GM06990 (cell line): Measurements from ENCODE around the gene ZNF189.

Experiments used
- DNase-seq: peaks from one replicate; pipeline ENCODE4 v3.0.0-alpha.2; 2011; ENCODE audit not compliant: insufficient read length; ENCODE audit errors: extremely low read depth
- H3K27me3 ChIP-seq: replicated peaks from 2 replicates; pipeline ENCODE4 v1.6.0; 2011; ENCODE audit warnings: low read length; ENCODE audit not compliant: control insufficient read depth, insufficient read depth
- H3K36me3 ChIP-seq: 2 replicates; pipeline ENCODE4 v1.5.1; 2011; ENCODE audit warnings: low read length; ENCODE audit not compliant: control insufficient read depth, insufficient read depth
- H3K4me3 ChIP-seq: replicated peaks from 2 replicates; pipeline ENCODE4 v1.5.1; 2011; ENCODE audit warnings: low read depth, mild to moderate bottlenecking, control low read depth, low read length
- TF ChIP-seq, protein P1 (sequence below): IDR thresholded peaks from 2 replicates; pipeline ENCODE4 v1.5.1; 2011; ENCODE audit warnings: low read length, control low read depth, mild to moderate bottlenecking, inconsistent platforms; ENCODE audit not compliant: insufficient read depth, poor library complexity, severe bottlenecking

The ZNF189 gene

GRCh38 chr9:101354765-101355708 lies 43.6 kb upstream of the ZNF189 start:
- TF ChIP-seq, protein P1, sequence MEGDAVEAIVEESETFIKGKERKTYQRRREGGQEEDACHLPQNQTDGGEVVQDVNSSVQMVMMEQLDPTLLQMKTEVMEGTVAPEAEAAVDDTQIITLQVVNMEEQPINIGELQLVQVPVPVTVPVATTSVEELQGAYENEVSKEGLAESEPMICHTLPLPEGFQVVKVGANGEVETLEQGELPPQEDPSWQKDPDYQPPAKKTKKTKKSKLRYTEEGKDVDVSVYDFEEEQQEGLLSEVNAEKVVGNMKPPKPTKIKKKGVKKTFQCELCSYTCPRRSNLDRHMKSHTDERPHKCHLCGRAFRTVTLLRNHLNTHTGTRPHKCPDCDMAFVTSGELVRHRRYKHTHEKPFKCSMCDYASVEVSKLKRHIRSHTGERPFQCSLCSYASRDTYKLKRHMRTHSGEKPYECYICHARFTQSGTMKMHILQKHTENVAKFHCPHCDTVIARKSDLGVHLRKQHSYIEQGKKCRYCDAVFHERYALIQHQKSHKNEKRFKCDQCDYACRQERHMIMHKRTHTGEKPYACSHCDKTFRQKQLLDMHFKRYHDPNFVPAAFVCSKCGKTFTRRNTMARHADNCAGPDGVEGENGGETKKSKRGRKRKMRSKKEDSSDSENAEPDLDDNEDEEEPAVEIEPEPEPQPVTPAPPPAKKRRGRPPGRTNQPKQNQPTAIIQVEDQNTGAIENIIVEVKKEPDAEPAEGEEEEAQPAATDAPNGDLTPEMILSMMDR = no peak
- DNase-seq = no peak
- Histone ChIP-seq H3K27me3 (no peaks in the 10 kb centered on the region; the same call in 1 of the 2 replicates), H3K4me3 (no peak overlapping the region), H3K36me3 (no peaks in the 10 kb centered on the region)

DNA sequence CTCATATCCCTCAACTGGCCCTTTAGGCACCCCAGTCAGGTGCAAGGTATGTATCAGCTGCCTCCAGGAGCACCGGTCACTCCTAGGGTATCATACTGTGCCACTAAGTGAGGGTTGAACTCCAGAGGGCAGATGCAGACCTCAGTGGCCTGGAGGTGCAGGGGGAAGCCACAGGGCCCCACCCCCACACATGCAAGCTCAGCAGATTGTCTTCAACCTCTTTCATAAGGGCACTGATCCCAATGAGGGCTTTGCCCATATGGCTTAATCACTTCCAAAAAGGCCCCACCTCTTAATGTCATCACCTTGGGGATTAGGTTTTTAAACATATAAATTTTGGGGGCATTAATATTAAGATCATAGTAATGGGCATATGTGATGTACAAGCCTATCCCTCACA lies 42.0 kb upstream of the ZNF189 start:
- TF ChIP-seq, protein P1 = no peak
- Histone ChIP-seq H3K4me3 (no peak overlapping the region), H3K27me3 (no peaks in the 10 kb centered on the region; the same call in 1 of the 2 replicates)

GRCh38 chr9:101359679-101360078 lies 39.0 kb upstream of the ZNF189 start:
- DNase-seq = no peak
- Histone ChIP-seq H3K4me3 (no peak overlapping the region), H3K27me3 (no peaks in the 10 kb centered on the region; the same call in 1 of the 2 replicates), H3K36me3 (no peaks in the 10 kb centered on the region)
- TF ChIP-seq, protein P1 = no peak

More for the DNA sequence above, 42.0 kb upstream of the ZNF189 start:
- H3K36me3 ChIP-seq = no peaks in the 10 kb centered on the region
- DNase-seq = no peak

- TF ChIP-seq, protein P1 = no peak
- no peak for DNase-seq
- H3K27me3 ChIP-seq = no peaks in the 10 kb centered on the region
- H3K36me3 ChIP-seq = no peaks in the 10 kb centered on the region
- H3K4me3 ChIP-seq = no peak overlapping the region
These were observed 38.0 kb upstream of the ZNF189 start for GRCh38 chr9:101360647-101361046.

DNA sequence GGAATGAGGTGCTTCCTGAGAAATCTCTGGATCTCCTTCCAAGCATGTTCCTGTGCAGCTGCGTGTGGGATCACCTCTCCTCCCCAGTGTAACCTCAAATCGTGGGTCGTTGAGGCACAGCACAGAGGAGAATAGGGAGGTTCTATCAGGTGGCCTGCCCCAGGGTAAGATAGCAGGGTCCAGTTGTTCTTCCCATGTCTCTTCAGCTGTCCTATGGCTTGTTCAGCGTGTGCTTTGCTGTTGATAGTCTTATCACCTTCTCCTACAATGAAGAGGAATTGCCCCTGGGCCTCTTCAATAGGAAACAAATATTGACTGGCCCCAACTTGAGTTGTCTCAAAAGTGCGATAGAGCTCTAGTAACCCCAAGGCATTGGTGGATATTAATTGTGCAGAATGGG lies 36.2 kb upstream of the ZNF189 start:
- TF ChIP-seq, protein P1 = no peak
- DNase-seq = no peak
- Histone ChIP-seq H3K4me3 (no peak overlapping the region), H3K27me3 (no peaks in the 10 kb centered on the region), H3K36me3 (no peaks in the 10 kb centered on the region)
